K562 (cell line): ENCODE data around the gene SCYGR1. TPM values are rescaled to one million over a fixed set of nuclear protein-coding genes. Genes with fewer than 3 reads are reported as not detected.

Experiments used
- ATAC-seq: fragments of 200-7000 bp; cut with Tn5 transposase; 3 replicates; pipeline ENCODE4 v1.9.1; 2020; ENCODE audit warnings: moderate library complexity
- BruUV-seq: library from RNA; stranded (reverse); fragments of 400-500 nt; replicated peaks from 2 replicates; lab custom pipeline; 2021; lab: Mats Ljungman, UMichigan
- CTCF ChIA-PET: fragments of 300-600 bp; formaldehyde crosslinking; extraction: SDS; loops from one replicate; lab custom pipeline; 2021; ENCODE audit warnings: low intra/inter-chr PET ratio; lab: Yijun Ruan, JAX
- POLR2A ChIA-PET: fragments of 300-600, 350-650 bp; sonication (Branson Sonifier 250); formaldehyde crosslinking; extraction: SDS; loops from one replicate; lab custom pipeline; 2021; ENCODE audit warnings: antibody characterized with exemption, inconsistent platforms; lab: Yijun Ruan, JAX
- DNase-seq, 4 experiments: peaks; one replicate each; pipeline versions ENCODE4 v3.0.0 to v3.0.0-alpha.2; 2011 to 2018; ENCODE audit warnings: low spot score in 3 of 4, mixed read lengths in 3 of 4; ENCODE audit errors: extremely low read depth in 1 of 4
- FAIRE-seq: peaks from 2 replicates; lab custom pipeline; 2011; peaks lifted over from hg19 to GRCh38; lab: Jason Lieb, UNC
- H2AFZ ChIP-seq: 2 replicates; pipeline ENCODE4 v1.6.0; 2011; ENCODE audit warnings: low read depth, low read length, control low read depth, inconsistent platforms
- H3K27ac ChIP-seq: fragments of 200-600 bp; 3 replicates; pipeline ENCODE4 v1.8.0; 2011; ENCODE audit warnings: low read depth, mild to moderate bottlenecking, control low read depth, inconsistent platforms, low read length, moderate library complexity, mixed read lengths; ENCODE audit errors: extremely low read depth
- H3K27me3 ChIP-seq, 2 experiments: fragments of 300-600 bp in 1 of 2; 2 replicates in 1 of 2; 3 replicates in 1 of 2; pipeline versions ENCODE4 v1.6.0 to v1.8.0; 2011; ENCODE audit warnings: inconsistent platforms in 2 of 2, low read length in 2 of 2, mild to moderate bottlenecking in 1 of 2, mixed read lengths in 1 of 2, moderate library complexity in 1 of 2; ENCODE audit not compliant: control insufficient read depth in 2 of 2, insufficient read depth in 2 of 2
- H3K36me3 ChIP-seq: fragments of 300-600 bp; 3 replicates; pipeline ENCODE4 v1.8.0; 2011; ENCODE audit warnings: mild to moderate bottlenecking, low read length, inconsistent platforms; ENCODE audit not compliant: control insufficient read depth, insufficient read depth
- H3K4me1 ChIP-seq, 2 experiments: fragments of 200-600 bp in 1 of 2; replicated peaks in 1 of 2; 2 replicates in 1 of 2; 3 replicates in 1 of 2; pipeline versions ENCODE4 v1.5.1 to v1.8.0; 2011; ENCODE audit warnings: inconsistent platforms in 2 of 2, low read length in 2 of 2, mild to moderate bottlenecking in 1 of 2, mixed read lengths in 1 of 2, moderate library complexity in 1 of 2; ENCODE audit not compliant: control insufficient read depth in 2 of 2, insufficient read depth in 2 of 2
- H3K4me2 ChIP-seq: 2 replicates; pipeline ENCODE4 v1.6.1; 2011; ENCODE audit warnings: low read length, control low read depth, inconsistent platforms, mixed read lengths; ENCODE audit not compliant: insufficient read depth
- H3K4me3 ChIP-seq: fragments of 200-600 bp; sonication (generic), shearing (Covaris generic); 2 replicates; pipeline ENCODE4 v1.5.1; 2016; ENCODE audit warnings: control low read depth, inconsistent platforms
- H3K79me2 ChIP-seq: fragments of 200-600 bp; 3 replicates; pipeline ENCODE4 v1.8.0; 2011; ENCODE audit warnings: low read length, inconsistent platforms; ENCODE audit not compliant: control insufficient read depth, insufficient read depth
- H3K9ac ChIP-seq, 2 experiments: 2 replicates each; pipeline versions ENCODE4 v1.6.0 to v1.6.1; 2011; ENCODE audit warnings: low read depth in 2 of 2, low read length in 2 of 2, control low read depth in 1 of 2, inconsistent platforms in 1 of 2, mild to moderate bottlenecking in 1 of 2, mixed read lengths in 1 of 2; ENCODE audit not compliant: insufficient read depth in 1 of 2
- H3K9me1 ChIP-seq: one replicate; pipeline ENCODE4 v1.6.0; 2011; ENCODE audit warnings: inconsistent platforms, mild to moderate bottlenecking, low read length, moderate library complexity; ENCODE audit not compliant: control insufficient read depth, insufficient read depth
- H3K9me3 ChIP-seq: replicated peaks from 2 replicates; pipeline ENCODE4 v1.5.1; 2011; ENCODE audit warnings: low read depth, low read length, inconsistent platforms; ENCODE audit not compliant: control insufficient read depth, insufficient read depth
- H4K20me1 ChIP-seq: replicated peaks from 2 replicates; pipeline ENCODE4 v1.6.1; 2011; ENCODE audit warnings: low read length, inconsistent platforms, mixed read lengths; ENCODE audit not compliant: control insufficient read depth, insufficient read depth
- EHMT2 ChIP-seq: fragments of 450-650 bp; IDR thresholded peaks from 2 replicates; pipeline ENCODE4 v1.6.1; 2018; ENCODE audit warnings: antibody characterized with exemption
- TCF7 ChIP-seq: sonication (generic); IDR thresholded peaks from 2 replicates; pipeline ENCODE4 v1.6.1; 2016; ENCODE audit warnings: antibody characterized with exemption, borderline replicate concordance
- UBTF ChIP-seq, 2 experiments: IDR thresholded peaks; 2 replicates each; pipeline ENCODE4 v1.6.1; 2012; ENCODE audit warnings: improper control_type of control experiment in 2 of 2, low read depth in 2 of 2, low read length in 2 of 2, borderline replicate concordance in 1 of 2
- ZC3H4 ChIP-seq: sonication (generic); formaldehyde crosslinking; IDR thresholded peaks from 2 replicates; pipeline ENCODE4 v1.9.0; 2021; ENCODE audit warnings: missing genetic modification reagents, borderline replicate concordance
- WGBS: fragments of 100-300 bp; shearing (Covaris generic); methylation state at CpG from one replicate; pipeline ENCODE4 v1.1.6; 2016; ENCODE audit warnings: low coverage, mixed read lengths; ENCODE audit not compliant: insufficient coverage; ENCODE audit errors: missing lambda C conversion rate; 5-methylcytosine and 5-hydroxymethylcytosine counted together
- in situ Hi-C: fragments of 300-500 bp; cut with MboI; formaldehyde crosslinking; loops from 4 replicates; pipeline ENCODE4 v1.15.0; 2018; ENCODE audit warnings: inconsistent platforms, mixed read lengths
- intact Hi-C: fragments of 100-400 bp; cut with micrococcal nuclease; formaldehyde crosslinking; loops from 2 replicates; pipeline ENCODE4 v1.14.2; 2022
- polyA plus RNA-seq, 8 experiments: library from polyadenylated mRNA; depleted of rRNA in 4 of 8; stranded (reverse) in 5 of 8; unstranded in 3 of 8; fragments of >200 nt; fragmentation: Nextera tagmentation in 2 of 8; fragmentation: Illumina TruSeq in 1 of 8; extraction: Ambion mirVana in 2 of 8; extraction: Trizol in 1 of 8; gene quantifications; 2 replicates each; pipeline versions ENCODE4 v1.2.1 to v1.2.3, GENCODE V29; 2011 to 2014; ENCODE audit warnings: inconsistent platforms in 1 of 8, missing spikeins in 1 of 8
- total RNA-seq, 7 experiments: library from RNA; depleted of rRNA in 6 of 7; stranded (reverse); fragments of >200 nt in 6 of 7; fragmentation: Illumina TruSeq in 2 of 7; extraction: Trizol in 2 of 7; gene quantifications; 2 replicates each; pipeline versions ENCODE4 v1.2.1 to v1.2.3, GENCODE V29; 2011 to 2021; ENCODE audit warnings: low replicate concordance in 1 of 7

The SCYGR1 gene
- total and polyA plus RNA-seq, 9 of the 15 experiments (the other 6 are each of a cell fraction or from before 2014, with no cell fraction given) = not detected

DNA sequence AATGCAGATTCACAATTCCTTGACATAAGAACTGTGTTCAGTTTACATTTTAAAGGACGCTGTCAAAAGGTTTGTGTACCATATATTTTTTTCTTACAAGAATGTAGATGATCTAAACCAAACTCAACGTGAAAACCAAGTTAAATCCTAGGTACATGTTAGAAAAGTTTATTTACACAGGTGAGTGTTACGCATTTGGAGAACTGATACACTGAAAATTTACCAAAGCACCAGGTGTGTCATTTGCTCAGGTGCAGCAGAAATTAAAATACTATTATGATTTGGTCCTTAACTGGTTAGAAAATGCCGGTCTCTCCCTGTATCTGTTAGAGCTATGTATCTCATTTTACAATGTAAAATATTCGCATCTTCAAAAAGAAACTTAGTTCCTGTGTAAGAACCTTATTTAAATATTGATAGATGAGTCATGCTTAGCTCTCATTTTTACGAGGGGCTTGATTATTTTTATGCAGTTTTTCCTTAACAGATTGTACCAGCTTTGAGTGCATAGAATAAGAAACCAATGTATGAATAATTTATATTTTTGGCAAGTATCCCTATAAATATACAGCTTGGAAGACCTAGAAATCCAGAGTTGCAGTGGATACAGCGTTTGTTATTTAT lies 37.6 kb downstream of the SCYGR1 start:
- in situ Hi-C loops (no loop called here), intact Hi-C loops (no loop called here)
- H3K4me3 ChIP-seq = no peak overlapping the region
- no peaks in the 10 kb centered on the region for H3K9me1 ChIP-seq
- ChIA-PET POLR2A (interaction anchor here (0.7 kb wide), 1 partner anchor 957 kb away, joined by 3 read pairs; no protein-coding TSS in a partner anchor), CTCF (no interaction called here)
- H3K9me3 ChIP-seq = no peaks in the 10 kb centered on the region
- no peaks in the 10 kb centered on the region for H3K27me3 ChIP-seq
- no peak overlapping the region for H3K9ac ChIP-seq
- H4K20me1 ChIP-seq = no peaks in the 10 kb centered on the region
- no peak overlapping the region for H2AFZ ChIP-seq
- no peak for ATAC-seq
- WGBS = 87% methylated on average over 6 of the region's 7 CpGs
- no peaks in the 10 kb centered on the region for H3K79me2 ChIP-seq
- no peak for DNase-seq
- no peak overlapping the region for H3K4me2 ChIP-seq
- H3K4me1 ChIP-seq = no peaks in the 10 kb centered on the region
- no peak overlapping the region for H3K27ac ChIP-seq
- TF ChIP-seq EHMT2 (no peak), TCF7 (no peak), ZC3H4 (CRISPR knock-in tag) (no peak), UBTF (IDR thresholded peaks at IDR 0.05; ENCODE audit: borderline replicate concordance in 1 of 2, low read depth in 2 of 2, low read length in 2 of 2) (no peak)
- no TSS peak for BruUV-seq
- no peak for FAIRE-seq
- H3K36me3 ChIP-seq = peaks cover 21% of the 10 kb centered on the region; the same call in 1 of the 3 replicates
